Trophoblast cell (in vitro differentiated cells and primary cell): ENCODE measurements around the gene LRMDA.

Experiments used
- DNase-seq, 2 donors: peaks; one replicate each; pipeline ENCODE4 v3.0.0-alpha.2; 2016
- H2AFZ ChIP-seq: 2 replicates; pipeline ENCODE4 v1.6.1; 2013; ENCODE audit warnings: low read length, moderate library complexity, mild to moderate bottlenecking; ENCODE audit not compliant: insufficient read depth, poor library complexity
- H2AK5ac ChIP-seq: 2 replicates; pipeline ENCODE4 v1.6.1; 2013; ENCODE audit warnings: mild to moderate bottlenecking, low read length
- H2BK120ac ChIP-seq: 2 replicates; pipeline ENCODE4 v1.6.1; 2013; ENCODE audit warnings: low read length, mild to moderate bottlenecking, moderate library complexity; ENCODE audit not compliant: insufficient read depth, poor library complexity
- H2BK12ac ChIP-seq: 2 replicates; pipeline ENCODE4 v1.6.1; 2013; ENCODE audit warnings: mild to moderate bottlenecking, low read length, moderate library complexity
- H2BK5ac ChIP-seq: 2 replicates; pipeline ENCODE4 v1.6.1; 2013; ENCODE audit warnings: low read length, low read depth, moderate library complexity, mild to moderate bottlenecking; ENCODE audit not compliant: poor library complexity
- H3K14ac ChIP-seq: 2 replicates; pipeline ENCODE4 v1.6.1; 2013; ENCODE audit warnings: mild to moderate bottlenecking, low read length
- H3K18ac ChIP-seq: 2 replicates; pipeline ENCODE4 v1.6.1; 2013; ENCODE audit warnings: mild to moderate bottlenecking, low read length
- H3K23ac ChIP-seq: 2 replicates; pipeline ENCODE4 v1.6.1; 2013; ENCODE audit warnings: low read length
- H3K27ac ChIP-seq: 2 replicates; pipeline ENCODE4 v1.5.1; 2013; ENCODE audit warnings: low read depth, mild to moderate bottlenecking, inconsistent platforms, low read length, moderate library complexity
- H3K27me3 ChIP-seq: 2 replicates; pipeline ENCODE4 v1.6.1; 2013; ENCODE audit warnings: inconsistent platforms, mild to moderate bottlenecking, low read length, moderate library complexity; ENCODE audit not compliant: insufficient read depth
- H3K36me3 ChIP-seq, 2 experiments: 1 replicate in 1 of 2; 2 replicates in 1 of 2; pipeline ENCODE4 v1.6.1; 2013; ENCODE audit warnings: low read length in 2 of 2, mild to moderate bottlenecking in 2 of 2, moderate library complexity in 1 of 2; ENCODE audit not compliant: insufficient read depth in 2 of 2, control insufficient read depth in 1 of 2
- H3K4ac ChIP-seq: 2 replicates; pipeline ENCODE4 v1.6.1; 2013; ENCODE audit warnings: low read depth, mild to moderate bottlenecking, low read length, moderate library complexity
- H3K4me1 ChIP-seq, 2 experiments: 1 replicate in 1 of 2; 2 replicates in 1 of 2; pipeline ENCODE4 v1.6.1; 2013; ENCODE audit warnings: low read length in 2 of 2, mild to moderate bottlenecking in 2 of 2, moderate library complexity in 1 of 2; ENCODE audit not compliant: insufficient read depth in 2 of 2, control insufficient read depth in 1 of 2
- H3K4me2 ChIP-seq: 2 replicates; pipeline ENCODE4 v1.6.1; 2013; ENCODE audit warnings: inconsistent platforms, mild to moderate bottlenecking, low read length, moderate library complexity
- H3K4me3 ChIP-seq: 2 replicates; pipeline ENCODE4 v1.5.1; 2013; ENCODE audit warnings: mild to moderate bottlenecking, low read depth, low read length, inconsistent platforms
- H3K79me1 ChIP-seq: one replicate; pipeline ENCODE4 v1.6.1; 2013; ENCODE audit warnings: low read length
- H3K79me2 ChIP-seq: 2 replicates; pipeline ENCODE4 v1.6.1; 2013; ENCODE audit warnings: low read length, mild to moderate bottlenecking; ENCODE audit not compliant: control insufficient read depth, insufficient read depth, poor library complexity
- H3K9ac ChIP-seq: 2 replicates; pipeline ENCODE4 v1.6.1; 2013; ENCODE audit warnings: mild to moderate bottlenecking, low read length
- H3K9me3 ChIP-seq: 2 replicates; pipeline ENCODE4 v1.6.1; 2013; ENCODE audit warnings: low read depth, mild to moderate bottlenecking, control low read depth, inconsistent platforms, low read length; ENCODE audit not compliant: insufficient read depth
- H4K12ac ChIP-seq: 2 replicates; pipeline ENCODE4 v1.6.1; 2013; ENCODE audit warnings: low read depth, mild to moderate bottlenecking, low read length, moderate library complexity
- H4K8ac ChIP-seq: 2 replicates; pipeline ENCODE4 v1.6.1; 2013; ENCODE audit warnings: low read depth, mild to moderate bottlenecking, low read length, moderate library complexity
- H4K91ac ChIP-seq: one replicate; pipeline ENCODE4 v1.6.1; 2013; ENCODE audit warnings: low read depth, mild to moderate bottlenecking, low read length, moderate library complexity
- WGBS: extraction: QIAGEN DNeasy Blood & Tissue Kit; methylation state at CpG from one replicate; pipeline ENCODE4 v1.1.7; 2013; ENCODE audit warnings: missing lambda C conversion rate; ENCODE audit not compliant: insufficient read length, insufficient coverage; ENCODE audit errors: extremely low coverage; 5-methylcytosine and 5-hydroxymethylcytosine counted together

The LRMDA gene

DNA sequence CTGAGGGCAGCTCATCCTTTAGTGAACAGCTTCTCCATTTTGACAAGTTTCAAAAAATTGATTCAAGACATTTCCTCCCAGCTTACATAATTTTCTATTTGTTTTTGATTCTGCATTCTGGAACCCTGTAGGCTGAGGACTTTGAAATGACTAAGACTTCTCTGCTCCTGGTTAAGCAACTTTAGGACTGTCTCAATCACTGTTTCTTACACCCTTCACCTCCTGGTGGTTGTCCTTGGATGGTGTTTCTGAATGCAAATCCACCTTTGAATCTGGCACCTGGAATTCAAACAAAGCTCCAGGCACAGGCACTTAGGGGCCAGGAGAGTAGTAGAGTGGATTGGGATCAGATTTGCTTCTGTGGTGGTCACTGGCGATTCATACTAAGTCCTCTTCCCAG, 595.5 kb downstream of the LRMDA start:
- no CpG with 5 or more reads among the region's 1 CpG for WGBS
- no peak overlapping the region for H4K91ac ChIP-seq
- no peak overlapping the region for H3K4me3 ChIP-seq
- DNase-seq, result no peak
- no peak overlapping the region for H2AK5ac ChIP-seq
- H3K9me3 ChIP-seq, result no peaks in the 10 kb centered on the region
- no peak overlapping the region for H3K9ac ChIP-seq
- H2BK120ac ChIP-seq, result no peak overlapping the region
- no peak overlapping the region for H3K14ac ChIP-seq
- H3K79me1 ChIP-seq, result no peaks in the 10 kb centered on the region
- H4K8ac ChIP-seq, result no peak overlapping the region
- H3K18ac ChIP-seq, result no peak overlapping the region
- H3K23ac ChIP-seq, result no peak overlapping the region
- no peaks in the 10 kb centered on the region for H3K79me2 ChIP-seq
- no peak overlapping the region for H2BK12ac ChIP-seq
- H2AFZ ChIP-seq, result no peak overlapping the region
- no peak overlapping the region for H3K27ac ChIP-seq
- no peaks in the 10 kb centered on the region for H3K27me3 ChIP-seq
- no peak overlapping the region for H3K4ac ChIP-seq
- no peak overlapping the region for H2BK5ac ChIP-seq
- no peak overlapping the region for H4K12ac ChIP-seq
- H3K4me2 ChIP-seq, result no peak overlapping the region
- H3K36me3 ChIP-seq, result no peaks in the 10 kb centered on the region
- H3K4me1 ChIP-seq, result no peaks in the 10 kb centered on the region

DNA sequence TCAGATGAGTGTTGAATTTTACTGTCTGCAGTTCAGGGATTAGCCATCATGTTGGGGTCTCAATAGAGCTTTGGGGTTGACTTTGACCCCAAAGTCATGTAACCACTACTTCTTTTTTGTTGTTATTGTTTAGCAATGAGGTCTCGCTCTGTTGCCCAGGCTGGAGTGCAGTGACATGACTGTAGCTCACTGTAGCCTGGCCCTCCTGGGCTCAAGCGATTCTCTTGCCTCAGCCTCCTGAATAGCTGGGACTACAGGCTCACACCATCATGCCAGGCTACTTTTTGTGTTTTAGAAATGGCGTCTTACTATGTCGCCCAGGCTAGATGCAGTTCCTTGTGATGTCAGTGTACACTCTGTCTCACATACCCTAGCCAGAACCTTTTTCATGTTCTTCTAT, 598.4 kb downstream of the LRMDA start:
- Histone ChIP-seq H3K36me3 (no peaks in the 10 kb centered on the region), H2BK5ac (no peak overlapping the region), H3K4me1 (peaks cover 7 to 12% of the 10 kb centered on the region in 2 experiments), H3K27me3 (no peaks in the 10 kb centered on the region), H3K79me1 (no peaks in the 10 kb centered on the region), H3K4ac (no peak overlapping the region), H4K12ac (no peak overlapping the region), H3K27ac (no peak overlapping the region), H3K79me2 (no peaks in the 10 kb centered on the region), H2BK120ac (no peak overlapping the region), H4K8ac (no peak overlapping the region), H3K4me2 (no peak overlapping the region), H3K4me3 (no peak overlapping the region), H2BK12ac (no peak overlapping the region), H3K23ac (no peak overlapping the region), H3K14ac (no peak overlapping the region), H3K18ac (no peak overlapping the region), H3K9ac (no peak overlapping the region), H2AK5ac (no peak overlapping the region), H4K91ac (no peak overlapping the region), H2AFZ (no peak overlapping the region), H3K9me3 (no peaks in the 10 kb centered on the region)
- DNase-seq, result no peak
- WGBS, result no CpG with 5 or more reads among the region's 4 CpGs

DNA sequence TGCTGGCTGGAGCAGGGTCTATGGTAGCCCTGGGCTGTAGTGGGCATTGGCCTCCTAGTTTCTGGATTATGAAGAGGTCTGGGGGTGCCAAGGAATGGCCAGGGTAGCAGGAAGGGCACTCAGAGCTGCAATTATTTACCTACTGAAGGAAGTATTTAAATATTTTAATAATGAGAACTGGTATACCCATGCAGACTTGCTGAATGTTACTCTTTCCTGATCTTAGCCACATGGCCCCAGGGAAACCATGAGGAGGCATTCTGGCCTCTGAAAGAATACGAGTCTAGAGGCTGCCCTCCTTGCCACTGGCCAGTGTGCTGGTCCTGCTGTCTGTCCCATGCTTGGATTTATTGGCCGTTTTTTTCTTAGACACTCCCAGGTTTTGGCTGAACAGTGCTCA, 599.7 kb downstream of the LRMDA start:
- Histone ChIP-seq H2AK5ac (no peak overlapping the region), H2BK120ac (no peak overlapping the region), H3K27me3 (no peaks in the 10 kb centered on the region), H3K9me3 (no peaks in the 10 kb centered on the region), H2AFZ (no peak overlapping the region), H3K23ac (no peak overlapping the region), H3K4ac (no peak overlapping the region), H3K36me3 (no peaks in the 10 kb centered on the region), H3K9ac (no peak overlapping the region), H3K18ac (no peak overlapping the region), H3K79me2 (no peaks in the 10 kb centered on the region), H4K8ac (no peak overlapping the region), H3K4me3 (no peak overlapping the region), H2BK12ac (no peak overlapping the region), H3K27ac (no peak overlapping the region), H4K12ac (no peak overlapping the region), H3K14ac (no peak overlapping the region), H4K91ac (no peak overlapping the region), H2BK5ac (no peak overlapping the region), H3K4me1 (peaks cover 7 to 18% of the 10 kb centered on the region in 2 experiments), H3K4me2 (no peak overlapping the region), H3K79me1 (no peaks in the 10 kb centered on the region)
- no peak for DNase-seq
- no CpG with 5 or more reads among the region's 2 CpGs for whole genome bisulfite sequencing

DNA sequence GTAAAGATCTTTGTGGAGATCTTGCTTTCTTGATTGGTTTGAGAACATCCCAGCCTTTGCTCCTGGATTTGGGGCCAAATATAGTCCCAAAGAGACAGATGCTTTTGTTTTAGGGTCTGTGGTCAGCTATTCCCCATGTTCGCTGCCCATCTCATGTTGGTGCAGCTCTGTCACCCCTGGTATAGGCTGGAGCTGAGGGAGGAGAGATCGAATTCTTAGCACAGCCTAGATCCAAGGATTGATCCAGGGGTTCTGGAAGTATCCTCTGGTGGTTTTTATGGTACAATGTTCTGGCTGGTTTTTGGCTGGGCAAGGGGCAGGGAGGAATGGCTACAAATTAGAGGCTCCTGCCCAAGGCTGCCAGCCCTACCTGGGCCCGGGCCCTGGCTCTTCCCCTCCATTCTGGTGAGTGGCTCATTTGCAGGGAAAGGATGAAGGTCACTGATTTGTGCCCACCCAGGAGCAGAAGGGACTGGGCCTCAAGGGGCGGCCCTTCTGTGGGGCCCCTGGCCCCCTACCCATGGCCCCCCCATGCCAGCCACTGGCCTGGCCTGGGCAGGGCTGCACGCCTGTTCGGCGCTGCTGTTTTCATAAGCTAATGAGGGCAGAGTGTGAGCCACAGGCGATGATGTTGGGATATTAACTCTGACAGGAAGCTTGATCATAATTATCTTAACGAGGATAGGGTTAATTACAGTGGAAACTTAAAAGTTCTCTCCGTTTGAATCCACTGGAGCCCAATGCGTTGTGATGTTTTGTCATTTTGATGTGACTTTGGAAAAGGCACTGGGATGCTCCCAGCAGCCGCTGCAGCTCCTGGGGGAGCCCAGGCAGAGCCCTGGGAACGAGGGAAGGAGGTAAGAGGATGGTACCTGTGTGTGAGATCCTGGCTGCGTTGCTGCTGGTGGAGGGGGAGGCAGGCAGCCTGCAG, 600.6 kb downstream of the LRMDA start:
- no peak overlapping the region for H4K12ac ChIP-seq
- no peak overlapping the region for H3K4me2 ChIP-seq
- no peak overlapping the region for H3K23ac ChIP-seq
- H2AFZ ChIP-seq, result no peak overlapping the region
- no peak overlapping the region for H3K9ac ChIP-seq
- H3K4me3 ChIP-seq, result no peak overlapping the region
- peak overlapping the region; percentile 32 for H2BK12ac ChIP-seq
- no CpG with 5 or more reads among the region's 14 CpGs for WGBS
- no peak overlapping the region for H3K27ac ChIP-seq
- H2BK120ac ChIP-seq, result no peak overlapping the region
- no peaks in the 10 kb centered on the region for H3K36me3 ChIP-seq
- no peak overlapping the region for H3K18ac ChIP-seq
- H3K14ac ChIP-seq, result no peak overlapping the region
- no peaks in the 10 kb centered on the region for H3K27me3 ChIP-seq
- H3K9me3 ChIP-seq, result no peaks in the 10 kb centered on the region
- no peak overlapping the region for H2AK5ac ChIP-seq
- no peaks in the 10 kb centered on the region for H3K79me2 ChIP-seq
- no peak overlapping the region for H2BK5ac ChIP-seq
- H4K8ac ChIP-seq, result no peak overlapping the region
- peaks cover 7 to 18% of the 10 kb centered on the region in 2 experiments for H3K4me1 ChIP-seq
- H4K91ac ChIP-seq, result no peak overlapping the region
- no peaks in the 10 kb centered on the region for H3K79me1 ChIP-seq
- no peak overlapping the region for H3K4ac ChIP-seq
- DNase-seq, result no peak
